C4-2B (cell line): Measurements from ENCODE around the gene CIB2.

Experiments
- H3K27ac ChIP-seq: fragments of 450-650 bp; 2 replicates; pipeline ENCODE4 v1.5.1; 2017
- ZFX ChIP-seq: fragments of 450-650 bp; IDR thresholded peaks from 2 replicates; pipeline ENCODE4 v1.6.1; 2017
- TF ChIP-seq, protein P1 (sequence below): fragments of 450-650 bp; conservative IDR thresholded peaks from 2 replicates; pipeline ENCODE4 v1.5.1; 2017; ENCODE audit warnings: mild to moderate bottlenecking

Gene CIB2

DNA sequence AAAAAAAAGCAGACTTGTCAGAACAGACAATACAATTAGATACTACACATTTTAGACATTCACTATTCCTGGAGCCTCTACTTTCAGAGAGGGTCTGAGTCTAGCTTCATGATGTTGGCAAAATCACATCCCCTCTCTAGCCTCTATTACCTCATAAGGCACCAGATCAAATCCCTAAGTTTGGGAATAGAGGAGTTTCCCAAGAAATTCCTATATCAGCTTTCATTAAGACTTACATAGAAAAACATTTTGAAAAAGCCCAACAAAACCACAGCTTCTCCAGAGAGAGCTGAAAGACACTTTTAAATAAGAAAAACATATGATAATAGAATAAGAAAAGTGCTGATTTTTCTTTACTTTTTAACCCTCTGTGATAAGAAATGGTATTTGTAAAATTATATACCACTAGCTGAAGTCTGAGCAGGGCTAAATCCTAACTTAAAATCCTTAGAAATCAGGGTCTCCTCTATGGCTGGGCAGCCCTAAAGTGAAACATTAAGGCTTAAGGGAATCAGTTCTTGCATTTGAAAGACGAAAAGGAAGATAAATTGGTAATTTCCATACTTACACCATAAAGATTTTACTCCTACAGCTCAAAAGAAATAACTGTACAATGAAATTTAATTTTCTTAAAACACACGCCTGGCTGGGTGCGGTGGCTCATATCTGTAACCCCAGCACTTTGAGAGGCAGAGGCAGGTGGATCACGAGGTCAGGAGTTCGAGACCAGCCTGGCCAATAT is 58.0 kb downstream of the CIB2 start:
- TF ChIP-seq, protein P1, sequence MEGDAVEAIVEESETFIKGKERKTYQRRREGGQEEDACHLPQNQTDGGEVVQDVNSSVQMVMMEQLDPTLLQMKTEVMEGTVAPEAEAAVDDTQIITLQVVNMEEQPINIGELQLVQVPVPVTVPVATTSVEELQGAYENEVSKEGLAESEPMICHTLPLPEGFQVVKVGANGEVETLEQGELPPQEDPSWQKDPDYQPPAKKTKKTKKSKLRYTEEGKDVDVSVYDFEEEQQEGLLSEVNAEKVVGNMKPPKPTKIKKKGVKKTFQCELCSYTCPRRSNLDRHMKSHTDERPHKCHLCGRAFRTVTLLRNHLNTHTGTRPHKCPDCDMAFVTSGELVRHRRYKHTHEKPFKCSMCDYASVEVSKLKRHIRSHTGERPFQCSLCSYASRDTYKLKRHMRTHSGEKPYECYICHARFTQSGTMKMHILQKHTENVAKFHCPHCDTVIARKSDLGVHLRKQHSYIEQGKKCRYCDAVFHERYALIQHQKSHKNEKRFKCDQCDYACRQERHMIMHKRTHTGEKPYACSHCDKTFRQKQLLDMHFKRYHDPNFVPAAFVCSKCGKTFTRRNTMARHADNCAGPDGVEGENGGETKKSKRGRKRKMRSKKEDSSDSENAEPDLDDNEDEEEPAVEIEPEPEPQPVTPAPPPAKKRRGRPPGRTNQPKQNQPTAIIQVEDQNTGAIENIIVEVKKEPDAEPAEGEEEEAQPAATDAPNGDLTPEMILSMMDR: no peak
- TF ChIP-seq ZFX: no peak
- H3K27ac ChIP-seq: no peak overlapping the region

DNA sequence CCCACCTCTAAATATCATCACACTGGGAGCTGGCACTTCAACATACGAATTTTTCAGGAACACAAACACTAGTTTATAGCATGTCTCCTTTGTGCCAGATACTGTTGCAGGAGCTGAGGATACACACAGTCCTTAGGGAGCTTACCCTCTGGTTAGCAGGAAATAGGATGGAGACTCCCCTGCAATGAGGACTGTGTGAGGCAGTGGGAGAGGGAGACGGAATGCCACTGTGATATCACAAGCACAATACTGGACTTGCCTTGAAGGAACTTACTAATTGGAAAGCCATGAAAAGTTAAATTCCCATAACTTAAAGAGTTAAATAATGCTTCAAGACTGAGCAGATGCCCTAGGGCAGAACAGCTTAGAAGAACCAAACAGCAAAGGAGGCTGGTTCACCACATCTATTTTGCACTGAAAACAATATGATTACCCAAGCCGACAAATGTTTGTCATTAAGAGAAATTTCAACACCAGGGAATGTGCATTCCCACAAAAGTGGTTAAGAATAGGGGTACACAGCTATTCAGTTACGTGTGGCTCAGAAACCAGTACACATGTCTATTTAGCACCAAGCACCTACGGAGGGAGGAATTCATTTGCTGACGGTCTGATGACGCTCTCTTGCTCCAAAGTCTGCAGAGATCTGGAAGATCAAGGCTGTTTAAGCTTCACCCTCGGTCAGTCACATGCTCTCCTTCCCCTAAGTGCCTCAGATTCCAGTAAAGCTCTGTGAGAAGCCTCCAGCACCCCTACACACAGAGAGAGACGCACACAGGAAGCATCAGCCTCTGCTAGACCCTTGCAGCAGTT is 59.0 kb downstream of the CIB2 start:
- H3K27ac ChIP-seq: no peak overlapping the region
- TF ChIP-seq, protein P1: no peak
- no peak for TF ChIP-seq ZFX

DNA sequence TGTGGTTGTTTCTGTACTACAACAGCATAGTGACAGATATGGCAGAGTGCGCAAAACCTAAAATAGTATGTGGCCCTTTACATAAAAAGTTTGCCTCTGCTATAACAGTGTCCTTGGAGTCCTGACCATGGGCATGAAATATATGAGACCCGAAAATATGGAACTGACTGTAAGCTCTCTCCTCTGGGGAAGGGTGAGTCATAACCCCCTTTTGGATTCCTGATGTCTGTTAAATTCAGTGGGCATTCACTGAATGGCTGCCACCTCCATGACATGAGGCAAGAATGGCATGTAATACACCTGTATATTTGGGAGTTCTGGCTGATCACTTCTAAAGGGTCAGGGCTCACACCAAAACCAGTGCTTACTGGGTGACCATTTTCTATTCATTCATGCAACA is 59.9 kb downstream of the CIB2 start:
- H3K27ac ChIP-seq: no peak overlapping the region
- TF ChIP-seq, protein P1: no peak
- no peak for TF ChIP-seq ZFX

DNA sequence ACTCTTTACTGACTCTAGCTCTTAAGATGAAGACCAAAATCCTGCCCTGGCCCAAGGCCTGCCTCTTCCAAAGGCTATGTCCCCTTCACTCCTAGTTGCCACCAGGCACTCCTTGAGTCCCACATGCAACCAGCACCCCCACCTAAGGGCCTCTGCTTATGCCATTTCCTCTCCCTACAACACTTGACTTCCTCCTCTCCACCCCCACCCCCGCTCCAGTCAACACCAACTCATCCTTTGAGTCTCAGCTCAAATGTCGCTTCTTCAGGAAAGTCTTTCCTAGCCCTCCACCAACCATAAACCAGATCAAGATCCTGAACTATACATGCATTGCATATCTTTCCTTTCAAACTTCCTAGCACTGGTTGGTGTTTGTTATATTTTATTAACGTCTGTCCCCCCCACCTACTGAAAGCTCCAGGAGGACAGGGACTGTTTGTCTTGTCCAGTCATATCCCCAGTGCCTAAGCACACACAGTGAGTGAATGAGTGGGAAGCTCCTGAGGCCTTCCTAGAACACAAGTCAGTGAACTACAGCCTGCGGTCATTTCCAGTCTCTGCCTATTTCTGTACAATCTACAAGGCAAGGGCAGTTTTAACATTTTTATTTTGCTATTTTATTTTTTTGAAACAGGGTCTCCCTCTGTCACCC is 61.1 kb downstream of the CIB2 start:
- no peak overlapping the region for H3K27ac ChIP-seq
- no peak for TF ChIP-seq ZFX
- TF ChIP-seq, protein P1: no peak

DNA sequence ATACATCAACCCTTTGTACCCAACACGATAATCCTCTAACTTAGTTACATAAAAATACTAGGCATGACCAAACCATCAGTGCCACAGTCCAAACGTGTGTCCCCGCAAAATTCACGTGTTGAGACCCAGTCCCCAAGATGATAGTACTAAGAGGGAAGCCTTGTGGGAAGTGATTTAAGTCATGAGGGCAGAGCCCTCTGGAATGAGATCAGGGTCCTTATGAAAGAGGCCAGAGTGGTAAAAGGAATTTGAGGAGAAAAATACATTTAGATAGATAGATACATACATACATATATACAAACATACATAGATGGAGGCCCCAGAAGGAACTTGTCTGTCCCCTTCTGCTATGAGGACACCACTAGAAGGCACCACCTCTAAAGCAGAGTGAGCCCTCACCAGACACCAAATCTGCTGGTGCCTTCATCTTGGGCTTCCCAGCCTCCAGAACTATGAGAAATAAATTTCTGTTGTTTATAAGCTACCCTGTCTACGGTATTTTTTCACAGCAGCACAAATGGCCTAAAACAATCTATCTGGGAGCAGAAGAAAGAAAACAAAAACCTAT is 61.7 kb downstream of the CIB2 start:
- H3K27ac ChIP-seq: peak overlapping the region; percentile 69
- TF ChIP-seq ZFX: no peak
- TF ChIP-seq, protein P1: no peak

DNA sequence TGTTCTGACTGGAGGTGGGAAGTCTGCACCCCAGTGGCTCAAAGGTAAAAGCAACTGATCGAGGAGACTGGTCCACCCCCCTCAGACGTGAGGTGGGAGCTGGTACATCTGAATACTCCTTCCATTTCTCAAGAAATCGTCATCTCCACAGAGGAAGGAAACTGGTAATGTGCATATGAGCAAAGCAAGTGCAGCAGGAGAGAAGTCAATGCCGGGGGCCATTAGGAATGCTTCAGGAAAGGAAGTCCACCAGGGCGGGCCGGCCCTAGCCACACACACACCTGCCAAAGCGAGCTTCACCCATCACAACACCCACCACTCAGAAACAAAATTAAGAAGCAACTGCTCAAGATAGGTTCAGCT is 62.2 kb downstream of the CIB2 start:
- TF ChIP-seq, protein P1: no peak
- TF ChIP-seq ZFX: no peak
- peak overlapping the region; percentile 69 for H3K27ac ChIP-seq
